ENCODE measurements around the gene FHL5. TPM values are rescaled to one million over a fixed set of nuclear protein-coding genes. Genes with fewer than 3 reads are reported as not detected.

The FHL5 gene
- total RNA-seq = 10 to 100 TPM; 47.3 to 98.8 TPM

GRCh38 chr6:96562886-96563285, at the start of gene FHL5:
TSS of gene FHL5 (plus strand) at chr6:96563128. CDS start at chr6:96603614, 40,486 bp downstream.
- Histone ChIP-seq H3K27me3 (replicated peaks; ENCODE audit: insufficient read depth) (no peaks in the 10 kb centered on the region), H3K27ac (peak within 1 kb of the TSS; percentile 54 to 55), H3K4me3 (peak within 1 kb of the TSS; percentile 71), H3K9me3 (no peaks in the 10 kb centered on the region), H3K36me3 (no peaks in the 10 kb centered on the region), H3K4me1 (ENCODE audit: control insufficient read depth in 1 of 2, low read depth in 2 of 2) (peaks cover 0 to 2% of the 10 kb centered on the region in 2 donors)
- DNase-seq (ENCODE audit: low spot score) = no peak
- ATAC-seq (ENCODE audit: insufficient number of reproducible peaks, low FRiP score, low read depth) = no peak
- TF ChIP-seq CTCF (IDR thresholded peaks at IDR 0.05) = no peak

DNA sequence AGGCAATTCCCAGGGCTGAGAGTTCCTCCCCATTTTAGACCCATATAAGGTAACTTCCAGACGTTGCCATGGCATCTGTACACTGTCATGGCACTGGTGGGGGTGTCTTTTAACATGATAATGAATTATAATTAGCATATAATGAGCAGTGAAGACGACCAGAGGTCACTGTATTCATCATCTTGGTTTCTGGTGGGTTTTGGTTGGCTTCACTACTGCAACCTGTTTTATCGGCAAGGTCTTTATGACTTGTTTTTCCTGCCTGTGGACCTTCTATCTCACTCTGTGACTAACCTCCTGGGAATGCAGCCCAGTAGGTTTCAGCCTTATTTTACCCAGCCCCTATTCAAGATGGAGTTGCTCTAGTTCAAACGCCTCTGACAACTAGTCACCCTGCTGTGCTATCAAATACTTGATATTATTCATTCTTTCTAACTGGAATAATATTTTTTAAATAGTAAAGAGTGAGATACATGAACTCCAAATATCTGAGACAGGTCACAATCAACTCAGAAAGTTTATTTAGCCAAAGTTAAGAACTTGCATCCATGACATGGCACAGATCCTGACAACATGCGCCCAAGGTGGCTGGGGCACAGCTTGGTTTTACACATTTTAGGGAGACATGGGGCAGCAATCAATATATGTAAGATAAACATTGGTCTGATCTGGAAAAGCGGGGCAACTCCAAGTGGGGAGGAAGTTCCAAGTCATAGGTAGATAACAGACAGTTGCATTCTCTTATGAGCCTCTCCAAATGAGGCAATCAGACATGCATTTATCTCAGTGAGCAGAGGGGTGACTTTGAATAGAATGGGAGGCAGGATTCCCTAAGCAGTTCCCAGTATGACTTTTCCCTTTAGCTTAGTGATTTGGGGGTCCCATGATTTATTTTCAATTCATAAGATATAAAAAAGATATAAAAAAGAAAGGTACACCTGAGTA, 42.5 kb upstream of the FHL5 start:
- H3K9me3 ChIP-seq = no peaks in the 10 kb centered on the region
- no peak overlapping the region for H3K27ac ChIP-seq
- no peaks in the 10 kb centered on the region for H3K27me3 ChIP-seq (replicated peaks; ENCODE audit: insufficient read depth)
- no peaks in the 10 kb centered on the region for H3K36me3 ChIP-seq
- DNase-seq (ENCODE audit: low spot score) (no peak), ATAC-seq (ENCODE audit: insufficient number of reproducible peaks, low FRiP score, low read depth) (no peak)
- TF ChIP-seq CTCF (IDR thresholded peaks at IDR 0.05) = no peak
- H3K4me1 ChIP-seq (ENCODE audit: control insufficient read depth in 1 of 2, low read depth in 2 of 2) = peaks cover 12 to 31% of the 10 kb centered on the region in 2 donors
- H3K4me3 ChIP-seq = peak overlapping the region; percentile 97

GRCh38 chr6:96521306-96521643, 41.7 kb upstream of the FHL5 start:
- Histone ChIP-seq H3K27me3 (replicated peaks; ENCODE audit: insufficient read depth) (no peaks in the 10 kb centered on the region), H3K27ac (peak overlapping the region; percentile 92 to 94), H3K9me3 (no peaks in the 10 kb centered on the region), H3K4me1 (ENCODE audit: control insufficient read depth in 1 of 2, low read depth in 2 of 2) (peaks cover 12 to 31% of the 10 kb centered on the region in 2 donors), H3K36me3 (peaks cover 6% of the 10 kb centered on the region), H3K4me3 (peak overlapping the region; percentile 97)
- DNase-seq (ENCODE audit: low spot score) (no peak), ATAC-seq (ENCODE audit: insufficient number of reproducible peaks, low FRiP score, low read depth) (peak; percentile 26)
- no peak for TF ChIP-seq CTCF (IDR thresholded peaks at IDR 0.05)

DNA sequence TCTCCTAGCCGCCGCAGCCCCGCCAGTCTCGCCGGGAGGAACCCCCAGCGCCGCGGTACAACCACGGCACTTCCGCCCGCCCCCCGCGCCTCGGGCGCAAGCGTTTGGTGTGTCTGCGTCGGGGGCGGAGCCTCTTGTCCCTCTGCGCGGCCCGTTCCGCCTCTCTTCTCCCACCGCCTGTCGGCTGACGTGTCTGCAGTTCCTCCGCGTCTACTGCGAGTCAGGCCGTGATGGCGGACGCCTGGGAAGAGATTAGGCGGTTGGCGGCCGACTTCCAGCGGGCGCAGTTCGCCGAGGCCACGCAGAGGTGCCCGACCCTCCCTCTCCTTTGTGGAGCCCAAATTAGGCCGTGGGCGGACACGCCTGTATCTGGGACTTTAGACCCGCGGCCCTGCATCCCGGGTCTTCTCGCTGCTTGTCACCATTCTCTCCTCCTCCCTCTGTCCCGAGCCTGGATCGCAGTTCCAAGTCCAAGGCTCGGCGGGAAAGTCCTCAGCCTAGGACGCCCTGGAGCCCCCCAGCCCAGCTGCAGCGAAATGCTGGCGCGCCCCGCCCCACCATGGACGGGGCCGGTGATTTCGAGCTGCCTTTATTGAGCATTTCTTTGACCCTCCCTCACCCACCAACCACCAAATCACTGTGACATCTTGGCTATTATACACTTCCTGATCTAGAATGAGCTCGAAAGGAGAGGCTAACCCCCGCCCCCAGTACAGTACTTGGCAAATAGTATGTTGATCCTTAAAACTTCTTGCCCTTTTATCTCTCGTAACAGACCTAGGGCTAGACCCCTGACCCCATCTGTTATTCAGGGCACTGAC, 41.1 kb upstream of the FHL5 start, which contains the start of gene UFL1:
Gene UFL1, plus strand, starts transcription at position 163 of the 821 bp plus-strand sequence. Its CDS starts 68 bp downstream, at position 231.
- DNase-seq (ENCODE audit: low spot score) (peak; percentile 85), ATAC-seq (ENCODE audit: insufficient number of reproducible peaks, low FRiP score, low read depth) (peak; percentile 89)
- no peaks in the 10 kb centered on the region for H3K27me3 ChIP-seq (replicated peaks; ENCODE audit: insufficient read depth)
- TF ChIP-seq CTCF (IDR thresholded peaks at IDR 0.05) = no peak
- H3K4me3 ChIP-seq = peak within 1 kb of the TSS; percentile 97
- no peaks in the 10 kb centered on the region for H3K9me3 ChIP-seq
- H3K27ac ChIP-seq = peak within 1 kb of the TSS; percentile 92 to 94
- peaks cover 6% of the 10 kb centered on the region for H3K36me3 ChIP-seq
- peaks cover 12 to 31% of the 10 kb centered on the region in 2 donors for H3K4me1 ChIP-seq (ENCODE audit: control insufficient read depth in 1 of 2, low read depth in 2 of 2)

Measured in thoracic aorta (tissue), 2 donors.